Peyer's patch (tissue), 4 donors: Measurements from ENCODE around the gene PPP2R5E.

Experiments
- POLR2A ChIP-seq, 2 donors: fragments of 450-650 bp; IDR thresholded peaks; one replicate each; pipeline ENCODE4 v1.5.1; 2017; ENCODE audit warnings: antibody characterized with exemption in 2 of 2, mild to moderate bottlenecking in 2 of 2, moderate library complexity in 2 of 2
- TF ChIP-seq, protein P1 (sequence below), 6 experiments: fragments of 450-650 bp in 4 of 6; fragments of 200-600 bp in 2 of 6; sonication (generic) in 1 of 6; IDR thresholded peaks; one replicate each; pipeline ENCODE4 v1.5.1; 2017 to 2019; ENCODE audit warnings: antibody characterized with exemption in 6 of 6, mild to moderate bottlenecking in 3 of 6, moderate library complexity in 1 of 6

DNA sequence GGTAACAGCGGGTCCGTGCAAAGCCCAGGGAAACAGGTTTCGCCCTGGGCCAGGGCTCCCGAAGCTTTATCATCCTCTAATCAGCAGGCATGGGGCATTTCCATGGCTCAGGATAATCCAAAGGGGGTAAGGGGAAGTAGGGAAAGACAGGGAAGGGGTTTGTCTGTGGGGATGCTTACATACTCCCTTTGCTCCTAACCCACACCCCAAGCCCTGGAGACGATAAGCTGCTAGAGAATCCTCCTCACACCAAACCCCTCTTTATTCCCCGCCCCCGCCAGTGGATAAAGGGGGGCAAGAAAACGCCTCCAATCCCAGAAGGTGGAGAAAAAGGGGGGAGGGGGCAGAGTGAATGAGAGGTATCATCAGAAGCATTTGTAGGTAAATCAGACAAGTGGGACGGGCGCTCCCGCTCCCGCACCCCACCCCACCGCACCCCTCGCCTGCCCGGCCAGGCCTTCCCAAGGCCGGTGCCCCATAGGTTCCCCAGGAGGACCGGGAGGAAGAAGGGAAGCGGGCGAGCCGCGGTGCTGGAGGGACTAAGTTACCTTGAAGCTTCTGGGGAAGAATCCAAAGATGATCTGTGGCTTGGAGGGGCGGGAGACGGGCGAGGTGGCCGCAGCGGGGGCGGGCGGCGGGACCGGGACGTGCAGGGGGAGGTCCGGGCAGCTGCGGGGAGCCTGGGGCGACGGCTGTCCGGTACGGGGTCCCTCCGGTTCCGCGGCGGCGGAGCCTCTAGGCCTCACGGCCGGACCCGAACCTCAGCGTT is 762 bp downstream of the PPP2R5E start:
- TF ChIP-seq, protein P1, sequence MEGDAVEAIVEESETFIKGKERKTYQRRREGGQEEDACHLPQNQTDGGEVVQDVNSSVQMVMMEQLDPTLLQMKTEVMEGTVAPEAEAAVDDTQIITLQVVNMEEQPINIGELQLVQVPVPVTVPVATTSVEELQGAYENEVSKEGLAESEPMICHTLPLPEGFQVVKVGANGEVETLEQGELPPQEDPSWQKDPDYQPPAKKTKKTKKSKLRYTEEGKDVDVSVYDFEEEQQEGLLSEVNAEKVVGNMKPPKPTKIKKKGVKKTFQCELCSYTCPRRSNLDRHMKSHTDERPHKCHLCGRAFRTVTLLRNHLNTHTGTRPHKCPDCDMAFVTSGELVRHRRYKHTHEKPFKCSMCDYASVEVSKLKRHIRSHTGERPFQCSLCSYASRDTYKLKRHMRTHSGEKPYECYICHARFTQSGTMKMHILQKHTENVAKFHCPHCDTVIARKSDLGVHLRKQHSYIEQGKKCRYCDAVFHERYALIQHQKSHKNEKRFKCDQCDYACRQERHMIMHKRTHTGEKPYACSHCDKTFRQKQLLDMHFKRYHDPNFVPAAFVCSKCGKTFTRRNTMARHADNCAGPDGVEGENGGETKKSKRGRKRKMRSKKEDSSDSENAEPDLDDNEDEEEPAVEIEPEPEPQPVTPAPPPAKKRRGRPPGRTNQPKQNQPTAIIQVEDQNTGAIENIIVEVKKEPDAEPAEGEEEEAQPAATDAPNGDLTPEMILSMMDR (IDR thresholded peaks at IDR 0.05): no peak
- no peak for TF ChIP-seq POLR2A (IDR thresholded peaks at IDR 0.05)
